GM12864 (cell line): ENCODE results near the gene NYNRIN.

ENCODE experiments used
- DNase-seq: peaks from one replicate; pipeline ENCODE4 v3.0.0-alpha.2; 2011; ENCODE audit warnings: low read depth
- H3K4me3 ChIP-seq: 2 replicates; pipeline ENCODE4 v1.5.1; 2011; ENCODE audit warnings: mild to moderate bottlenecking, low read depth, low read length, control low read depth
- TF ChIP-seq, protein P1 (sequence below): IDR thresholded peaks from 2 replicates; pipeline ENCODE4 v1.5.1; 2011; ENCODE audit warnings: low read depth, mild to moderate bottlenecking, moderate library complexity, low read length, control low read depth, inconsistent platforms; ENCODE audit errors: missing control alignments

Gene NYNRIN

DNA sequence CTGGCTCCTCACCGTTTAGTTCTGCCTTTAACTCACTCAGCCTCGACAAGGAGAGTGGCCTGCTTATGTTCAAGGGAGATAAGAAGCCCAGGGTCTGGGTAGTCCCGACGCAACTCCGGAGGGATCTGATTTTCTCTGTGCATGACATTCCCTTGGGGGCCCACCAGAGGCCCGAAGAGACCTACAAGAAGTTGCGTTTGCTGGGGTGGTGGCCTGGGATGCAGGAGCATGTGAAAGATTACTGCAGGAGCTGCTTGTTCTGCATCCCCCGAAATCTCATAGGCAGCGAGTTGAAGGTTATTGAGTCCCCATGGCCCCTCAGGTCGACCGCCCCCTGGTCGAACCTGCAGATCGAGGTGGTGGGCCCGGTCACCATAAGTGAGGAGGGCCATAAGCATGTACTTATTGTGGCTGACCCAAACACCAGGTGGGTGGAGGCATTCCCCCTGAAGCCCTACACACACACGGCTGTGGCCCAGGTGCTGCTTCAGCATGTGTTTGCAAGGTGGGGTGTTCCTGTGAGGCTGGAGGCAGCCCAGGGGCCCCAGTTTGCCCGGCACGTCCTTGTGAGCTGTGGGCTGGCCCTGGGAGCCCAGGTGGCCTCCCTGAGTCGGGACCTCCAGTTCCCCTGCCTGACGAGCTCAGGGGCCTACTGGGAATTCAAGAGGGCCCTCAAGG lies 17.6 kb downstream of the NYNRIN start:
- H3K4me3 ChIP-seq: no peak overlapping the region
- TF ChIP-seq, protein P1, sequence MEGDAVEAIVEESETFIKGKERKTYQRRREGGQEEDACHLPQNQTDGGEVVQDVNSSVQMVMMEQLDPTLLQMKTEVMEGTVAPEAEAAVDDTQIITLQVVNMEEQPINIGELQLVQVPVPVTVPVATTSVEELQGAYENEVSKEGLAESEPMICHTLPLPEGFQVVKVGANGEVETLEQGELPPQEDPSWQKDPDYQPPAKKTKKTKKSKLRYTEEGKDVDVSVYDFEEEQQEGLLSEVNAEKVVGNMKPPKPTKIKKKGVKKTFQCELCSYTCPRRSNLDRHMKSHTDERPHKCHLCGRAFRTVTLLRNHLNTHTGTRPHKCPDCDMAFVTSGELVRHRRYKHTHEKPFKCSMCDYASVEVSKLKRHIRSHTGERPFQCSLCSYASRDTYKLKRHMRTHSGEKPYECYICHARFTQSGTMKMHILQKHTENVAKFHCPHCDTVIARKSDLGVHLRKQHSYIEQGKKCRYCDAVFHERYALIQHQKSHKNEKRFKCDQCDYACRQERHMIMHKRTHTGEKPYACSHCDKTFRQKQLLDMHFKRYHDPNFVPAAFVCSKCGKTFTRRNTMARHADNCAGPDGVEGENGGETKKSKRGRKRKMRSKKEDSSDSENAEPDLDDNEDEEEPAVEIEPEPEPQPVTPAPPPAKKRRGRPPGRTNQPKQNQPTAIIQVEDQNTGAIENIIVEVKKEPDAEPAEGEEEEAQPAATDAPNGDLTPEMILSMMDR: no peak
- DNase-seq: no peak

DNA sequence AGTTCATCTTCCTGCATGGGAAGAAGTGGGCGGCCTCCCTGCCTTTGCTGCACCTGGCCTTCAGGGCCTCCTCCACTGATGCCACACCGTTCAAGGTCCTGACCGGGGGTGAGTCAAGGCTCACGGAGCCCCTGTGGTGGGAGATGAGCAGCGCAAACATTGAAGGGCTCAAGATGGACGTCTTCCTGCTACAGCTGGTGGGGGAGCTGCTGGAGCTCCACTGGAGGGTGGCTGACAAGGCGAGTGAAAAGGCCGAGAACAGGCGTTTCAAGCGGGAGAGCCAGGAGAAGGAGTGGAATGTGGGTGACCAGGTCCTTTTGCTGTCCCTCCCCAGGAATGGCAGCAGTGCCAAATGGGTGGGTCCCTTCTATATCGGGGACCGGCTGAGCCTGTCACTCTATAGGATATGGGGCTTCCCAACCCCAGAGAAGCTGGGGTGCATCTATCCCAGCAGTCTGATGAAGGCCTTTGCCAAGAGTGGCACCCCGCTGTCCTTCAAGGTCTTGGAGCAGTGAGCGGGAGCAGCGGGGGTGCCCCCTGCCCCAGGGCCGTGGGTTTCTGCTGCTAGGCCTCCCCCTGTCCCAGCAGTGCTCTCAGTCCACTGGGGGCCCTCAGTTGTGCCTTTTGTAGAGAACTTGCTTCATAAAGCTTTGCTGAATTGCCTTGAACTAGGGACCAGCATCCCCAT lies 18.3 kb downstream of the NYNRIN start:
- H3K4me3 ChIP-seq: no peak overlapping the region
- TF ChIP-seq, protein P1: no peak
- no peak for DNase-seq

DNA sequence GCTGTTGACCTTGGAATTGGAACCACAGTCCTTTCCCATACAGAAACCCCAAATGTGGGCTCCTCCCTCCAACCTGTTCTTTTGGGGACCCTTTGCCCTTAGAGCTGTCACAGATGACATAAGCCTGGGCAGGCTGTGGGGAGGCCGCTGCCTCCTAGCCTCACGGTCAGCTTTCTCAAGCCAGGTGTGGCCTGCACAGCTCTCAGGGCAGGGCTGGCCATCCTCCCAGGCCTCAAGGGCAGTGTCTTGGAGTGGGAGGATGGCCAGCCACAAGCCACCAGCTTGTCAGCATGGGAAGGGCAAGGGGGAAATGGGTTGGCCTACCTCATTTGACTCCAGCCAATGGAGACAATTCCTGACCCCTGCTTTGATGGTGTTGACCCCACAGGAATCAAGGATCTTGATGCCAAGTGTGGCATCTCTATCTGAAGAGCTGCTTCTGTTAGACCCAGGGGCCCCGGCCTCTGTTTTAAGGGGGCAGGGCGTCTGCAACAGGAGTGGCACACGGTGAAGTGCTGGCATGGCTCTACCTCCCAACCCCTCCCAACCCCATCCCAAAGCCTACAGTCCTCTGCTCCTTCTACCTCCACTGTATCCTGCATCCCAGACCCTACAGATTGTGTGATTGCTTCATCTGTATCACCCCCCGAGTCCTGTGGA lies 19.2 kb downstream of the NYNRIN start:
- DNase-seq: no peak
- TF ChIP-seq, protein P1: no peak
- no peak overlapping the region for H3K4me3 ChIP-seq

DNA sequence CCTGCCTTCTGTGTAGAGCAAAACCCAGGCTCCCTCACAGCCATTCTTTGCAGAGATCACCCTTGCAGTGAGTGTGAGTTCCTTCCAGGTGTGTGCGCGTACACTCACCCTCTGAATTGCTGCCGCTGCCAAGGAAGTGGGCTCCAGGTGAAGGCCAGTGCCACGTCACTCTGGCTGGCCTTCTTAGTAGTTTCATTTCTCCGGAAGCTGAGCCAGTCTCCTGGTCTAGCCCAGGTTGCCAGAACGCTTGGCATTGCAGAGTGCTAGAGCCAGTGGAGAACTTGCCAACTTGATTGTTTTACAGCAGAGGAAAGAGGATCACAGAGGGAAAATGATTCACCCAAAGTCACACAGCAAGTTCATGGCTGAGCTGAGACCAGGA lies 19.7 kb downstream of the NYNRIN start:
- DNase-seq: no peak
- TF ChIP-seq, protein P1: no peak
- no peak overlapping the region for H3K4me3 ChIP-seq

DNA sequence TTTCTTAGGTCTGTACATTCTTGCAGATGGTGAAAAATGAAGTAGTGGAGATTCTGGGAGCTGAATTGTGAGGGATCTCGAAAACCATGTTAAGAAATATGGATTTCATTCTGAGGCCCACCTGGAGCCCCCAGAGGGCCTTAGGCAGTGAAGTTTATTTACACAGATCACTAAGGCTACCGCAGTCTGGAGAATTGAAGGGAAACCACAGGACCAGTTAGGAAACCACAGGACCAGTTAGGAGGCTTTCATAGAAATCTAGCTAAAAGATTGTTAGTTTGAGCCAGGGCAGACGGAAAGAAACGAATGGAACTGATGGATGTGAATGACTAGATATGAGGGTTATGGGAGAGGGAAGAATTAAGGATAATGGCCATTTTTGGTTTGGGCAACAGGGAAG lies 23.5 kb downstream of the NYNRIN start:
- no peak for DNase-seq
- TF ChIP-seq, protein P1: no peak
- H3K4me3 ChIP-seq: no peak overlapping the region

DNA sequence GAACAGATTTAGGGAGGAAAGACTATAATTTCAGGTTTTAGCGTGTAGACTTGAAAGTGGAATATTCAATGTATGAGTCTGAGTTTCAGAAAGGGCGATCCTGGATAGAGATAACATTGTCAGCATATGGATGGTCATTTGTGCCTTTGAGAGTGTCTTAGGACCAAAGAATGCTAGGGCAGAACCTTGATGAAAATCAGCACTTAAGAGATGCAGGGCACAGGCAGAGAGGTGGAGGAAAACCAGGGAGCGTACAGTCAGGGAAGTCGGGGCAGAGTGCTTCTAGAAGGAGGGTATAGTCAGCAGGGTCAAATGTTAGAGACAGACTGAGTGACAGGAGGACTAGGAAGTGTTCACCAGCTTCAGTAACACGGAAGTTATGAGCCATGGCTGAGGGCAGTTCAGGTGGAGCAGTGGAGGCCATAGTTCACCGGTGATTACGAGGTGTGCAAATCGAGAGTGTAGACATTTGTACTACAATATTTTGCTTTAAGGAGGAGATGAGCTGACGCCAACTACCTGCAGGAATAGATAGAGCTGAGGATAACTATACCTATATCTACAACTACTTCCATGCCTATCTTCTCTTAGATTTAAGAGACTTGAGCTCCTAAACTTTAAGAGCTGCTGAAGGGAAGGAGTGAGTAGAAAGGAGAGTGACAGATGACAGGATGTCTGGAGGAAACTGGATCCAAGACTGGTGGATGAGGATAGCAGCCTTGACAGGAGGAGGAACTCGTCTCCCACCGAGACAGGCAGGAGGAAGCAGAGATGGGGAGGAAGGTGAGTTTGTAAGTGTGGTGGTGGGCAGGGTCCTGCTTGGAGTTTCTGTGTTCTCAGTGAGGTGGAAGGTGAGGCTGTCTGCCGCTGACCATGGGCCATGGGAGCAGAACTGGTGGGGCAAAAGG lies 24.1 kb downstream of the NYNRIN start:
- no peak for DNase-seq
- TF ChIP-seq, protein P1: no peak
- no peak overlapping the region for H3K4me3 ChIP-seq
